HG03558 (cell line): ENCODE results near the gene TDRKH.

Experiments used
- ATAC-seq: cut with Tn5 transposase; IDR thresholded peaks from one replicate; pipeline ENCODE4 v1.9.1; 2021; ENCODE audit warnings: moderate number of reproducible peaks; ENCODE audit not compliant: unreplicated experiment; ENCODE audit errors: extremely low read depth

TDRKH gene, protein sequence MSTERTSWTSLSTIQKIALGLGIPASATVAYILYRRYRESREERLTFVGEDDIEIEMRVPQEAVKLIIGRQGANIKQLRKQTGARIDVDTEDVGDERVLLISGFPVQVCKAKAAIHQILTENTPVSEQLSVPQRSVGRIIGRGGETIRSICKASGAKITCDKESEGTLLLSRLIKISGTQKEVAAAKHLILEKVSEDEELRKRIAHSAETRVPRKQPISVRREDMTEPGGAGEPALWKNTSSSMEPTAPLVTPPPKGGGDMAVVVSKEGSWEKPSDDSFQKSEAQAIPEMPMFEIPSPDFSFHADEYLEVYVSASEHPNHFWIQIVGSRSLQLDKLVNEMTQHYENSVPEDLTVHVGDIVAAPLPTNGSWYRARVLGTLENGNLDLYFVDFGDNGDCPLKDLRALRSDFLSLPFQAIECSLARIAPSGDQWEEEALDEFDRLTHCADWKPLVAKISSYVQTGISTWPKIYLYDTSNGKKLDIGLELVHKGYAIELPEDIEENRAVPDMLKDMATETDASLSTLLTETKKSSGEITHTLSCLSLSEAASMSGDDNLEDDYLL

DNA sequence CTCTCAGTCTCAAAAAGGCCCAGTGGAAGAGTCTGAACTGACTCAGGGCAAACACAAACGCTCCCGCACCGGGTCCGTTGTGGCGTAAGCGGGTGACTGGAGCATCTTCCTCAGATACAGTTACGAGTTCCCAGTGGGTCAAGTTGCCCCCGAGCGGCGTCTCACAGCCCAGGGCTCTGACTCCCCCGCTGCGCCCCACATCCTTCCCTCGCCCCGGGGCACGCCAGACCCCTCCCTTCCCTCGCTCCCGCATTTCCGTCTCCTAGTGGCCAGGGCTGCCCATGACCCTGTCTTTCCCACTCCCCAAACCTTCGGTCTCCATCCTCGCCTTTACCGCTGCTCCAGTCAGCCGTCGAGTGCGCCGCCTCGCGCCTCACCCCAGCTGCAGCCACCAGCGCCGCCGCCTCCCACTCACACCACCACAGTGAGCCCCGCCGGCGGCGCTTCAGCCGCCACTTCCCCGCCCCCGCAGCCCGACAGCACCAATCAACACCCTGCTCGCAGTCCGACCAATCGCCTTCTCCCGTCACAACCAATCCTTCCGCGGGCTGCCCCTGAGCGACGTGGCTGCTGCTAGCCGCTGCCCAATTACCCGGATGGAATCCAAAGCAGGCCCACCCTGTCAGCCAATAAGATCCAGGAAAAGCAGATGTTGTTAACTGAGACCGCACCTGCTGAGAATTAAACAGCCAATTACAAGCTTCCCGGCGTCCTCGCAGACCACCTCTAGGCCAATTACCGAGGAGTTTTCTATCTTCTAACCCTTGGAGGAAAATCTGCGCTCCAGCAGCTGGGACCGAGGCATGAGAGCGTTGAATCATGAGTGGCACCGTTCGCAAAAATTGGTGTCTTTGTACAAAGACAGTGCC, at the start of gene TDRKH:
TSS of gene TDRKH (minus strand) at position 430 of the 869 bp plus-strand sequence. CDS start 7,478 bp downstream, outside the sequence.
- ATAC-seq = peak; percentile 80

DNA sequence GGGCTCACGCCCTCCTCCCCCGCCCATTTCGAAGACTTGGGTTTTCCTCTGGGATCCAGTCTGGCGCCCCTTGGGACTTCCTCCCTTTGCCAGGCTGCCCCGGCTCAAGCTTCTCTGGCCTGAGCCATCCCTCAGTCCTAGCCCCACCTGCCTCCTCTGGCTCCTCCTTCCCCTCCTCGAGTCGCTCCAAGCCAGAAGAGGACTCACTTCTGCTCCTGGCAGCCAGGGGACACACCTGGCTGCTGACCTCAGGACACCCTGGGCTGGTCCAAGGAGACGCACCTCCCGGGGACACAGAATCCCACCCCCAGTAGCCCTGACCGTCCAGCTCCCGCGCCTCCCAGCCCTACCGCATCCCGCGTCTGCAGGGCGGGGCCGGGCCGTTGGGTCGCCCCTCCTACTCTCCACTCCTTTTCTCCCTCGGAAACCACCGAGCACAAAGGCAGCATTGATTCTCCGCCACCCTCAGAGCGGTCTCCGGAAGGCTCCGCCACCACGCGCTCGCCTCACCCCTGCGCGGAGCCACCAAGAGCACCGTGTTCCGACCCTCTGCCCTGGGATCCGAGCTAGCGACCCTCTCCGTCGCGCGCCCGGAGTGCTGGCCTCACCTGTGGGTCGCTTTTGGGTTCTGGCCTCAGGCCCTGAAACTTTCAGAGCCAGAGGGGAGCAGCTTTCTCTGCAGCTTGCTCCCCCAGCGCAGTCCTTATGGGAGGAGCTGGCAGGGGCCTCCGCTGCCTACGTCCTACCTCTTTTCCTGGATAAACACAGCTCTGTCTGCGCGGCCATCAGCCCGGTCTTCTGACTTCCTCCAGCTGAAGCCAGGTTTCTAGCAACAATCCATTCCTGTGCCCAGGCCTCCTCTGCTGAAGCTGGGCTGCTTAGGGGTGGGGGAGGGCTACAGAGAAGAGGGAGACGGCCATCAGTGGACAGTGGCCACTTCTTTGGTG, 49.4 kb upstream of the TDRKH start, which contains the start of gene C2CD4D:
TSS of gene C2CD4D (minus strand) at position 364 of the 947 bp plus-strand sequence. CDS start 831 bp downstream, outside the sequence.
- no peak for ATAC-seq

DNA sequence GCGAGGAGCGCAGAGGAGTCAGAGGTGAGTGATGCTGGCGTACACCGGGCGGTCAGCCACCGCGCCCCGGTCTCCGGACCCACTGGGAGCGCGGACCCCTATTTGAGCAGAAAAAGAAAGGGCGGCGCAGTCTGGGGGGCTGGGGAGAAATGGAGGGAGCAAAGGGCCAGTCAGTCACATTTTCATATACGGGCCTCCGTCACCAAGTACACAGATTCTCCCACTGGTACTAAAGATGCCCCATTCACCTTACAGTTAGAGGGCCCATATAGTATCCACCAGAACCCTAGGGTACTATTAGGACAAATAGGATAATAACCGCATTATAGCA, 48.7 kb upstream of the TDRKH start:
- ATAC-seq = no peak

DNA sequence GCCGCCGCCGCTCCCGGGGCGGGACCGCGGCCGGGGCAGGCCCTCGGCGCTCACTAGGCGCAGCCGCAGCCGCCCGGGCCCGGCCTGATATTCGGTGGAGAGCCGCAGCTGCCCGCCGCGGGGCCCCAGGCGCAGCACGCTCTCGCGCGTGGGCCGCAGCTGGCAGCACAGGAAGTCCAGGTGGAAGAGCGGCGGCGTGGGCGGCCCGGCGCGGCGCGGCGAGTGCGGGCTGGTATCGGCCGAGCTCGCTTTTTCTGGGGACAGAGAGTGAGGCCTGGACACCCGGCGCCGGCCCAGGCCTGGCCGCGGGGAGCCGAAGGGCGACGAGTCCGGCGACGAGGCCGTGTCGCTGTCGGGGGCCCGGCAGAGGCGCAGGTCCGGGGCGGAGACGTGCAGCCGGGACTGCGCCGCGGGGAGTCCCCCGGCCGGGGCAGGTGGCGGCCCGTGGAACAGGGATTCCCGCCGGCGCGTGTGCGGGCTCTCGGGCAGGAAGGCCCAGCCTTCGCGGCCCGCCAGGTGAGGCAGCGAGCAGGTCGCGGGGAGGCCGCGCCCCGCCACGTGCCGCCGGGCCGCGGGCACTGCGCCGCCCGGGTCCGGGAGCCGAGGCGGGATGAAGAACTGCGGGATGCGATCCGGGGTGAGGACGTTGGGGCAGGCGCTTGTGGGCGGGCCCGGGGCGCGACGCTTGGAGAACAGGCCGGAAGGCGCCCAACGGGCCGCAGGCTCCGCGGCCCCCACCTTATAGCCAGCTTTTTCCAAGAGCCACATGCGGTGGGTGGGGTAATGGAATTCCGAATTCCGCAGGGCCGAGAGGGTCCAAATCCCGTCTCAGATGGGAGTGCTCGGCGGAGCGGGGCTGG, 48.2 kb upstream of the TDRKH start:
- ATAC-seq = no peak

DNA sequence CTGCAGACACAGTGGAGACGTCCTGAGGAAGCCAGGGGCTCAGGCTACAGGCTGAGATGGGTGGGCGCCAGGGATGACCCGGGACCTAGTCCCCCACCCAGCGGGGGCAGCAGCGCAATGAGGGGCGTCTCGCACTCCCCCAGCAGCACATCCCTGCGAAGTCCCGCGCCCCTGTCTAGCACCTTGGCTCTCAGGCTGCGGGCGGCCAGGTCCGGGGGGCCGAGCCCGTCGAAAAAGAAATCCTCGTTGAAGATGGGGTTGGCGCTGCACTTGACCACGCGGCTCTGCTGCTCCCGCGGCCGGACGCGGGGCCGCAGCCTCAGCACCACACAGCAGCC, 47.6 kb upstream of the TDRKH start:
- no peak for ATAC-seq

DNA sequence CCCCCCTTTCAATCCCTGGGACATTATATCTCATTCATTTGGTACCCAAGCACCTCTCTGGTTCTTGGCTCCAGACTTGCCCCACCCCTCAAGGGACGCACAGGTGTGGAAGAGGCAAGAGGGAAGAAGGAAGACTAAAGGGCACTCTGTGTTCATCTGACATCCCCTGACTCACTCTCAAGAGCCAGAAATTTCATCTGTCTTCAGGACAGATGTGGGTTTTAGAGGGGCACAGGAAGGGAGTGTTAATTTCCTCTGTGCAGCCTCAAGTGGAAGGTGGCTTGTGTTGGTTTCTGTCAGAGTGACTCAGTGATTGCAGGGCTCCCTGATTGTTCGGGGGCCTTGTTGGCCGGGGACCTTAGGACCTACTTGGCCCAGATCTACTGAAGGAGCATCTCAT, 46.9 kb upstream of the TDRKH start:
- ATAC-seq = no peak

DNA sequence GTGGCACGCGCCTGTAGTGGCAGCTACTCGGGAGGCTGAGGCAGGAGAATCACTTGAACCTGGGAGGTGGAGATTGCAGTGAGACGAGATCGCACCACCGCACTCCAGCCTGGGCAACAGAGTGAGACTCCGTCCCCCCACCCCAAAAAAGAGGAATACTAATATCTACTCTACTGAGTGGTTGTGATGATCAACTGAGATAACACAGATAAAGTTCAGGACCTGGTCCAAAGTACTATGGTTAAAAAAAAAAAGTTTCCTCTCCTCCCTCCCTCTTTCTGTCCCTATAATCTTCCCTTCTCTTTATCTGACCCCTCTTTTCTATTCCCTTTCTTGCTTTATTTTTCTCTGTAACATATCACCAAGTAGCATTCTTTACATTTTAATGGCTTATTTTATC, 45.3 kb upstream of the TDRKH start:
- no peak for ATAC-seq

DNA sequence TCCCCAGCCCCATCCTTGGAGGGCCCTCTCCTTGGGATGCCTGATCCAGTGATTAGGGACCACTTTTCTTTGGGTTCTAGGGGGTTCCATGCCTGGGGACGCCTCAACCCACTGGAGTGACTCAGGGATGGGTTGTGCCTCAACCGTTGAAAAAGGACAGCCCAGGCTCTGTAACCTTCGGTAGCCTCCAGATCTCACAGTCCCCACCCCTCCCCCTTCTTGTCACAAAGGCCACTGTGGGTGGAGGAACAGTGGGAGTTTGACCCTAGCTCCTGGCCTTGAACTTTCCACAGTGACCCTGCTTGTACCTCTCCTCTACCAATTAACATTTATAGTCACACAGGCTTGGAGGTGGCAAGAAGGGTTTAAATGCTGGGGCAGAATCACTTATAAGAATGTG, 43.9 kb upstream of the TDRKH start:
- ATAC-seq = no peak

DNA sequence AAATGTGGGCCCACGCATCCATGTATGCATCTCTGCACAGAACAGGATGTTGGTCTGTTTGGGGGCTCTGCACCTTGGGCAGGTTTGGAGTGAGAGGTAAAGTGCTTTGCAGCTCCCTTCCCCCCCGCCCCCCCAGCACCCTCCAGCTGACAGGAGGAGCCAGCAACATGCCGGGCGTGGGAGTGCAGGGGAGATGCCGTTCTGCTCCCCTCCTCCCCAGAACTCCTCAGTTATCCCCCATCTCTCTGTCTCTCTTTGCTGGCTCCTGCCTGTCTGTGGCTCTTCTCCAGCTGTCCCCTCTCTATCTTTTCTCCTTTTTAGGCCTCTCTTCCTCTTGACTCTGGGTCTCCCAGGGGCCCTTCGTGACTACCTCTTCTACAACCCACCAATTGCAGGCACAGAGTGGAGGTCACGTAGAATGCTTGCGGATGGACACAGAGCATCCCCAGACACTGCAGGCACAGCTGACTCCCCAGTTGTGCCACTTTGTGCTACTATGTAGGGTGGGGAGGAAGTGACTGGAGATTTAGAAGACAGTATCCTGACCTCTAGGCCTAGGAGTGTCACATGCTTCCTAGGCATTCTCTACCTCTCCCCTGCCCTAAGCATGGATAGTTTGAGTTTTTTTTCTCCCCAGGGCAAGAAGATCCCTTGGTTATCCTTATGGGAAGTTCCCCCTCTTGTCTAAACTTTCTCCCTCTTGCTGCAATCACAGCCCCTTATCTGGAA, 43.0 kb upstream of the TDRKH start:
- no peak for ATAC-seq

DNA sequence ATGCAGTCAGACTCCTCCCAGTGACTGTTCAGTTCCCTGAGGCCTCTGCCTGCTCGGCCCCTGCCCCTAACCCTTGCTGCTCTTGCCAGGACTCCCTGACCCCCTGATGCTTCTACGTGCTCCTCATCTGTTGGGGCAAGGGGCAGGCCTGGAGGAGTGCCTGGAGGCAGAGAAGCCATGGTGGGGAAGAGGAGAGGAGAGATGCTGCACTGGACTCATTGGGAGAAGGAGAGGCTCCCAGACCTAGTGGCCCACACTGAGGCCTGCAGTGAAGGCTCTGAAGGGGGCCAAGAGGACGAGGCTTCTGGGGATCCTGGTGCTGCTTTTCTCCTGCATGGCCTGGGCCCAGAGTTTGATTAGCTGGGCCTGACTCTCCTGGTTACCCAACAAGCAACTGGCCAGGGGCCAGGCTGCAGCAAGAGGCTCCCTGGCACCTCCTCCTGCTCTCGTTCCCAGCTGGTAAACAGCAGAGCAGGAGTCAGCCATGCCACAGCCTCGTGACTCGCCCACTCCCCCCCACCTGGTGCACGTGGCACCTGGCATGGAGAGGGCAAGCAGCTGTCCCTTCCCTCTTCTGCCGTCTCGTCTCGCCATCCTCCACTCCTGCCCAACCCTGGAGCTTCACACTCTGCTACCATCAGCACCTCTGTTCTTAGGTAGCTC, 42.1 kb upstream of the TDRKH start:
- ATAC-seq = no peak

DNA sequence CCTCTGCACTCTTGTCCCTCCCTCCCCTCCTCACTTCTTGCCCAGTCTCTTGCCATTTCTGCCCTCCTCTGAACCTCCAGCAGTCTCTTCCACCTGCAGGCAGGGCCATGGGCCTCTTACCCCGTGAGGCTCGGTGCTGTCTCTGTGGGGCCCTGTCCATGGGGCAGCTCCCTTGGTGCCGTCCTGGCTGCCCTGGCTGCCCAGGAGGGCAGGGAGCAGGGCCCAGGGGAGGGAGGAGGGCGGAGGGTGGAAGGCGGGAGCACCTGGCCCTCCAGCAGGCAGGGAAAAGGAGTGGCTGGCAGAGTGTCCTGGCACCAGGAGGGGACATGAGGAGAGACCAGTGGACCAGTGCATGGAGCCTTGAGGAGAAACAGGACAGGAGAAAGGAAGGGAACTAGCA, 41.3 kb upstream of the TDRKH start, which contains the start of gene RORC:
TSS of gene RORC (minus strand) at position 198 of the 400 bp plus-strand sequence. CDS start at position 160, 38 bp downstream.
- no peak for ATAC-seq

DNA sequence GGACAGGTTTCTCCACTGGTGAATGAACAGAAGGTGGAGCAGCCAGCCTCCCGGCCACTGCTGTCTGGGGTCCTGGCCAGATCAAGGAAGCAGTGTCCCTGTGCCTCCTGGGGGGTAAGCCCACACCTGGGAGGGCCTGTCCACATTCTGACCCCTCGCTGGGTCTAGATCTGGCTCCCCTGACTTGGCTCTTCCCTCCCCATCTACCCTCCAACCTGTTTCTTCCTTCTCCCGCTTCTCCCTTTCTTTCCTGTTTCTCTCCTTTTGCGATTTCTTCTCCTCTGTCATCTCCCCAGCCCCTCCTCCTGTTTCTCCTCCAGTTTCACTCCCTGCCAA, 40.9 kb upstream of the TDRKH start:
- ATAC-seq = no peak

DNA sequence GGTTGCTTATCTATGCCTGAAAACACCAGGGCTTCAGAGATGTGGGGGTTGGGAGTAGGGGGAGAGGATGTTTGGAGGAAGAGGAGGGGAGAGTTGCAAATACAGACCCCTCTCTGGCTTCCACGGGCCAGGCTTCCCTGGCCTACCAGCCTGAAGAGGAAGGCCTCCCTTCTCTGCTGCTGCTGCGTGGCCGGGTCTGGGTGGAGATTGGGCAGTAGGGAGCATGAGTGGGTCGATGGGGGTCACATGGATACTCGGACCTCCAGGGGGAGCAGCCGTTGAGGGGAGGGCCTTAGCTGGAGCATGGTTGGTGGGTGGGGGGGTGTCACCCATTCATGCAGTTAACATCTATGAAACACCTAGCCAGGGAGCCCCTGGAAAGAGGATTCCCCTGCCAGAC, 39.8 kb upstream of the TDRKH start:
- ATAC-seq = no peak

DNA sequence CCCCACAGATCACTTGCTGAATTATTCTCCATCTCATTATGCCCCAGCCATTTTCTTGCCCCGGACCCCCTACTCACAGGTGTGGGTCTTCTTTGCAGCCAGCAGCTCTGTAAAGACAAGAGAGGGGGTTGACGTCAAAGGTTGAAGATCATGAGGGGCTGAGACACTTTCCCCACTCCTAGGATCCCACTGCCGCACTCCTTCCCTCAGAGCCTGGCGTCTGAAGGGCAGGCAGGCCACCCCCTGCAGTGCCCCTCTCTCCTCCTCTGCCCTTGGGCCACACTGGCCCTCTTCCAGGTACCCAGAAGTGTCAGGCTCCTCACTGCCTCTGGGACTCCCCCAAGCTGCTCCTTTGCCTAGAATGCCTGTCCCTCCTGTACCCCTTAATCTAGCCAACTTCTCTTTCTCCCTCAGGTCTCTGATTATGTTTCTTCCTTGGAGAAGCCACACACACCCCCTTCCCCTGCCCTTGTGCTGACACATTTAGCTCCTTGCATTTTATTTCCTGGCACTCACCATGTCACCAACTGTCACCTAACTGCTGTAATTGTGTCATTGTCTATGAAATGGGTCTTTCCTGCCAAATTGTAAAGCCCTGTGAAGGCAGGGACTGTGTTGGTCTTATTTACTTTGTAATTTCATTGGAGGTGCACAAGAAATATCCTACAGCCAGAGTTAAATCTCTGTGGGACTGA, 39.2 kb upstream of the TDRKH start:
- no peak for ATAC-seq

DNA sequence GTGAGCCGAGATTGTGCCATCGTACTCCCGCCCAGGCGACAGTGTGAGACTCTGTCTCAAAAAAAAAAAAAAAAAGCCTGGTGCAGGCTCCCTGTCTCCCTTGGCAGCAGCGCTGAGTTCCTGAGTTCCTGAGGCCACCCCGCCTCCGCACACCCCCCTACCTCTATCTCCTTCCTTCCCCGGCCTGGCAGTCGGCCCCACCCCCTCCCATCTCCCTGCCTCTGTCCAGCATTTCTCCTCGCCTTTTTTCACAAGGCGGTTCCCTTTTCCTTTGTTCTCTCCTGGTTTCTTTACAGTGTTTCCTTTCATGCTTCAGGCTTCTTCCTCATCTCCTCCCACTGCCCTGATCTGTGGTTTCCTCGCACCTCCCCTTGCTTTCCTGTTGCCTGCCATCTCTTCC, 38.6 kb upstream of the TDRKH start:
- no peak for ATAC-seq

DNA sequence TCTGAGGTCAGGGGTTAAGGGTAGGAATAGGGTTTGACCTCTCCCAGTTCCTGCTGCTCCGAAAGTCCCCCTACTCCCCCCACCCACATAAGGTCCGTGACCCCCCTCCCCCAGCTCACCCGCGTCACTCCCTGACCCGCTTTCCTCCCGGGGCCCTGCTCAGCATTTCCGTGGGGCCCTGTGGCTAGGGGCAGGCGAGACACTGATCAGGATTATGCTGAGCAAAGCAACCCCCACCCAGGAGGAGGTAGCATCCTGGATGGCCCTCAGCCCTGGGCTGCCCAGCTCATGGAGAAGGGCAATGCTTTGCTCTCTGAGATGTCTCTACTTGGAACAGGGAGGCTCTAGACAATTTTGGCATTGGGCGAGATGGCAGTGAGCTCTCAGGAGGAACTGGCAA, 37.6 kb upstream of the TDRKH start:
- ATAC-seq = no peak
